ENCODE results near the gene TMEM232.
"Not testable (repeated sequence)": the region's sequence is repeated elsewhere in the genome, so short reads cannot be mapped to it uniquely, and the experiment has no call there.

The TMEM232 gene

DNA sequence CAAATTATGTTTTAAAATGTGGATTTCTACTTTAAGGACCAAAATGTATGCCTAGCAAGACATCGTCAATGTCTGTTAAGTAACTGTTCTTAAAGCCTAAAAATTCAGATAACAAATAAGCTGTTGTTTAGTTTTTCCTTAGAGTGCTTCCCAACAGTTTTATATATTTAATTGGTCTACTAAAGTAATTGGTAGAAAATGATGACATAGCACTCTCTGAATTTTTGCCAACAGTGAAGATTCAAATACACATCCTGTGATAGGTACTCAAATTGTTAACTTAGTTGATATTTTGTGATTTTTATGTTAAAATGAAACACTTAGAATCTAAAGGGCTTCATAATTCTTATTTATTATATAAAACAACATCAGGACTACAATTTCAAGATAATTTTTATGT lies 107.5 kb downstream of the TMEM232 start:
- no peak for DNase-seq

DNA sequence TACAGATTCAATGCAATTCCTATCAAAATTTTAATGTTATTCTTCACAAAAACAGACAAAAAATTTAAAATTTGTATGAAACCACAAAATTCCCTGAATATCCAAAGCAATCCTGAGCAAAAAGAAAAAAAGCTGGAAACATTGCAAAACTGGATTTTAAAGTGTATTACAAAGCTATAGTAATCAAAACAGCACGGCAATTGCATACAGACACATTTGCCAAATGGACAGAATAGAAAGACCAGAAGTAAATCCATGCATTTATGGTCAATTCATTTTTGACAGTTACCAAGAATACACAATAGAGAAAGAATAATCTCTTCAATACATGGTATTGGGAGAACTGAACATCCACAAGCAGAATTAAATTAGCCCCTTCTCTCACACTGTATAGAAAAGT lies 110.5 kb downstream of the TMEM232 start:
- DNase-seq, result no peak

DNA sequence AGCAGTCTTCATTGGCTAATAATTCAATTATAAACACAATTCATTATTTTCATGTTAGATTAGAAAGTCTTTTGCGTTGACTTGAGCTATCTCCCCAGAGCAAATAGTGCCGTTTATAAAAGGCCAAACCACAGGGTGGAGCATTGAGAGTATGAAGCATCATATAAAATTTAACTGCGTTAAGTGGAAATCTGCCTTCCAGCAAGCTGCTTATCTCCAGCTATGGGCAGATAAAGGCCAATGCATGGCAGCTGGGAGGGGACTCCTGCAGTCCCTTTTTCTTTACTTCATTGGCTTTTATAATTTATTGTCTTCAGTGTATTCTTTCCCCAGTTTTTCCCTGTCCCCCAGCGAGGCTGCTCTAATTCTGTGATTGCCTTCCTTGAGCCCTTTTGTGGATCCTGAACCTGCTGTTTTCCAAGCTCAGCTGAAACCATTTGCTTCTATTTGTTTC lies 113.7 kb downstream of the TMEM232 start:
- no peak for DNase-seq

DNA sequence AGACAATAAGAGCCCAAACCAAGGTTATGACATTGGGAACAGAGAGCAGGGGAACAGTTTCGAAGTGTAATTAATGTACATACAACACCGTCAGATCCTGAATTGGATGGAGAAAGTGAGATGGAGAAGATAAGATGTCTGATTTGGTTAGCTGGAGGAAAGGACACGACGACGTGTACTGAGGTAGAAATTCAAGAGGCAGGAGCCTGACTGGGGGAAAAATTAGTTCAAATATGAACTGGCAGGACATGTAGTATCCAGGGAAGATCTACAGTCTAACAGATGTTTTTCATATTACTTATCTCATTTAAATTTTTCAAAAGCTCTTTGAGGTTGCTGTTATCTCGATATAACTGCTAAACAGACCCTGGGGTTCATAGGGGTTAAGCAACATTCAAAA lies 114.7 kb downstream of the TMEM232 start:
- no peak for DNase-seq

DNA sequence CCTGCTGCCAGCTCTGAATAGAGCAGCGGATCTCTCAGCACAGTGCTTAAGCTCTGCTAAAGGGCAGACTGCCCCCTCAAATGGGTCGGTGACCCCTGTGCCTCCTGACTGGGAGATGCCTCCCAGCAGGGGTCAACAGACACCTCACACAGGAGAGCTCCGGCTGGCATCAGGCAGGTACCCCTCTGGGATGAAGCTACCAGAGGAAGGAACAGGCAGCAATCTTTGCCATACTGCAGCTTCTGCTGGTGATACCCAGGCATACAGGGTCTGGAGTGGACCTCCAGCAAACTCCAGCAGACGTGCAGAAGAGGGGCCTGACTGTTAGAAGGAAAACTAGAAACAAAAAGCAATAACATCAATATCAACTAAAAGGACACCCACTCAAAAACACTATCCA lies 131.6 kb downstream of the TMEM232 start:
- no peak for DNase-seq

DNA sequence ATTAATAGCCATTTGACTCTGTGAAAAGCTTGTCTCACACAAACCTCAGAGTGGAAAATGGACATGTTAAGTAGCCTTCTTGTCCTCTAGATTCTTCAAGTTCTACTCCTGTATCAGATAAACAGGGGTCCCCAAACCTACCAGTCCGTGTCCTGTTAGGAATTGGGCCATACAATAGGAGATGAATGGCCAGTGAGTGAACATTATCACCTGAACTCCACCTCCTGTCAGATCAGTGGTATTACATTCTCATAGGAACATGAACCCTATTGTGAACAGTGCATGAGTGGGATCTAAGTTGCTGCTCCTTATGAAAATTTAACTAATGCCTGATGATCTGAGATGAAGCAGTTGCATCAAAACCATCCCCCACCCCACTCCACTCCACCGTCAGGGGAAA lies 136.3 kb downstream of the TMEM232 start:
- no peak for DNase-seq

DNA sequence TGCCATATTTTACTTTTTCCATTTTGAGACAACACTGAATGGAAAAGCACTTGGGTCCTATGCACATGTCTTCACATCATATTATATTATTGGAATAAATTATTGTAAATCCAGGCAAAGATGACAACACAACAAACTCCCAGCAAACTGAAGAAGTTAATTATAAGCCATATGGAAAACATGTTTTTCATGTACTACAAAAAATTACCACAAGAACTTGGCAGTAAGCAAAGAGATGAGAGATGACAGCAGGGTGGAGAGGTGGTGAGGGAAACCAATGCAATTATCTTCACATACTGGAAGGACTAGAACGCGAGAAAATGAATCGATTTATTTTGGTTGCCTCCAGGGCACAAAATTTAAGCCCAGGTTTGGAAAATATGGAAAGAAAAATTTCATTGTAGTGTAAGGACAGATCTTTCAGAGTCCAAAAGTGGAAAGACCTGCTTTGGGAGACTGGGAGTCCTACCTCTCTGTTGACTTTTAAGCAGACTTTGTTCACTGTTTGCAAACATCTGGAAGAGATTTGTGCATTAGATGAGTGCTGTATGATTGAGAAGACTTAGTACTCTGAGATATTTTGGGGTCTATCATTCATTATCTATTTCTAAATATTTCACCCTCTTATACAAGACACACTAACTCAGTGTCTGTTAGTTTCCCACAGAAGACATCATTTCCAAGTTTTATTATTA lies 138.0 kb downstream of the TMEM232 start:
- no peak for DNase-seq

DNA sequence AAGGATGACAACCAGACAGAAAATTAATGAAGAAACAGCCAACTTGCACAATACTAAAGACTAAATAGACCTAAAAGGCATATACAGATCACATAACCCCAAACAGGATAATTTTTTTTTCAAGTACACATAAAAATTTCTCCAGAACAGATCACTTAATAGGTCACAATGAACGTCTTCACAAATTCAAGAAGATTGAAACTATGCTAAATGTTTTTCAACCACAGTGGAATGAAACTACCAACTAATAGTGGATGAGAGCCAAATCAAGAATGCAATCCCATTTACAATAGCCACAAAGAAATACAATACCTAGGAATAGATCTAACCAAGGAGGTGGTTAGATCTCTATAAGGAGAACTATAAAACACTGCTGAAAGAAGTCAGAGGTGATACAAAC lies 145.8 kb downstream of the TMEM232 start:
- DNase-seq, result no peak

DNA sequence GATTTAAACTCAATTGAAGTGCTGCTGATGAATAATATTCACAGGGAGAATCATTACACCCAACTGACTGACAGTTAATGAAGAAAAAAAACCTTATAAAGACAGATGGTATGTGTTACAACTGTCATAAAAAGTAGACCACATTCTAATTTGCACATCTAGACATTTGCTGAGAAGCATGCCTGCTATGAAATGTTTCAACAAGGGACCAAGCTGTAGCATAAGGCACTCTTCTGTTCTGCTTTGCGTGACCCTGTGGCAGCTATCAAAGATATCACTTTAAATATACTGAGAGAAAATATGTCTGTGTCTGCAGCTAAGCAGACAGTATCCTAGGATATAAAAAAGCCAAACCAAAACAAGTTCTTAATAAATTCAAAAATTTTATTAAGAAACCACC lies 153.7 kb downstream of the TMEM232 start:
- DNase-seq, result no peak

DNA sequence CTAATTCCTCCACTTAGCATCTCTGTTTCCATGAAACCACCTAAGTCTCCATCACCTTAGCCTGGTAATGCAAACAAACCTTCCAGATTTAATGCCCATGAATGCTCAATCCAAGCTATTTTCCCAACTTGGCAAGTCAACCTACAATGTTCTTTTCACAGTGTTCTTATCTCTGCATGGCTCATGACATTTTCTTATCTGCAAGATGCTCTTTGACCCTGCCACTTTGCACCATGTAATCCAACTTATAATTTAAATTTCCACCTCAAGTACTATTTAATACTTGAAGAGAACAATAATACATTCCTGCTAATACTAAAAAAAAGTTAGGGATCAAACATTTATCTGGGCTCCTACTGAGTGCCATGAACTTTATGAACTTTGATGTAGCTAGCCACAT lies 164.3 kb downstream of the TMEM232 start:
- no peak for DNase-seq

DNA sequence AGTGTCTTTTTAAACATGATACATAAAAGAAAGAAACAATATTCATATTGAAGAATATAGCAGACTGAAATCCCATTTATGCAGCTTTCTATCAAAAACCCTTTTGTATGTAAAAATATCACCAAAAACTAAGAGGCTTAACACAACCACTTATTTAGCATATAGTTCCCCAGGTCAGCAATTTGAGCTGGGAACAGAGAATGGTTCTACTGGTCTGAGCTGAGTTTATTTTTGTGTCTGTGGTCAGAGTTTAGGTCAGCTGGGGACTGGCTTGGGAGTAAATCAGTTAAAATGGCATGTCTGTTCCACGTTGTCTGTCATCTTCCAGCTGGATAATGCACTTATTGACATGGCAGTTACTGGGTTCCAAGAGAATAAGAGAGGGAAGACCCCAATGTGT lies 165.0 kb downstream of the TMEM232 start:
- DNase-seq, result no peak

DNA sequence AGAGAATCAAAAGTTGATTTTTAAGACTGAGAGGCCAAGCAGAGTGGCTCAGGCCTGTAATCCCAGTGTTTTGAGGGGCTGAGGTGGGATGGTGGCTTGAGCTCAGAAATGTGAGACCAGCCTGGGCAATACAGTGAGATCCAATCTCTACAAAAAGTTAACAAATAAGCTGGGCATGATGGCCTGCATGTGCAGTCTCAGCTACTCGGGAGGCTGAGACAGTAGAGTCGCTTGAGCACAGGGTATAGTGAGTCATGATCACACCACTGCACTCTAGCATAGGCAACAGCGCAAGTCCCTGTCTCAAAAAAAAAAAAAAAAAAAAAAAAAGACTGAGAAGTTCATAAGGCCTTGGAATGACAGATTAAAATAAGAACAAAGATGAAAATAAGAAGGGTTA lies 177.2 kb downstream of the TMEM232 start:
- DNase-seq, result no peak

DNA sequence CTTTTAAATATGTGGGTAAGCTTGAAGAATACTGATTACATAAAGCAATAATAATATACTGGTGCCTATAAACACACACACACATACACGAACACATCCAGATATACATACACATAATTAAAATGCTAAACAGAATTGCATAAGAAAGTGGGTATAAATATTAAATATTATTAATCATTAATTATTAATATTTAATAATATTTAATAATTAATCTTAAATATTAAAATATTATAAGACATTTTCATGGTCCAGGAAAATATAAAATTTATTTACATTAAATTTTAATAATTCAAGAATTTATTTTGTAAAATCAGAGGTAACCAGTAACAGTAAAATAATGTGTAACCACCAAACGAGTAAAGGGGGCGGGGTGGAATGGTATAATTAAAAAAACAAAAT lies 178.3 kb downstream of the TMEM232 start:
- no peak for DNase-seq

DNA sequence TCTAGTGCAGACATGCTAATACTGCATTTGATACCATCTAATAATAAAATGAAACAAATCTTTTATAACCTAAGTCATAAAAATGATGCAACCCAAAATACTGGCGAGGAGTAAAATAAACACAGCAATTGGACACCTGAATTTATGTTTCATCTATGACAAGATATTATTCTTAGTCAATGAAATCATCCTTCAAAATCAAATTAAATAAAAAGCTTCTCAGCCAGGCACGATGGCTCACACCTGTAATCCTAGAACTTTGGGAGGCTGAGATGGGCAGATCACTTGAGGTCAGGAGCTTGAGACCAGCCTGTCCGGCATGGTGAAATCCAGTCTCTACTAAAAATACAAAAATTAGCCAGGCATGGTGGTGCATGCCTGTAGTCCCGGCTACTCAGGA lies 179.0 kb downstream of the TMEM232 start:
- DNase-seq, result no peak

DNA sequence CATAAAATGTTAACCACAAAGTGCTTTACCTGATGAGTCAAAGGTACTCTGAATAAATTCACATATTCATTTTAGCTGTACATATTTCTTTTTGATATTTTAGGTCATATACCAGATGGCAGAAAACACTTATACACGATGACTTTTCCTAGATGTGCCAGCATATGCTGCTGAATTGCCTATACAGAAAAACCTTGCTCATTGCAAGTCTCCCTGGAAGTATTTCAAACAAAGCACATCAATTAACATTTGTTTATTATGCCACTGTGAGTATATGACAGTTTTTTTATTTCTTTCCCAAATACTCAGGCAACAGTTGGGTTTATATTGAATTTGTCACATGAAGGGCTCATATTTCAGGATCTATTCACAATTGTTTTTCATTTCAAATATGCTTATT lies 180.8 kb downstream of the TMEM232 start:
- DNase-seq, result no peak

DNA sequence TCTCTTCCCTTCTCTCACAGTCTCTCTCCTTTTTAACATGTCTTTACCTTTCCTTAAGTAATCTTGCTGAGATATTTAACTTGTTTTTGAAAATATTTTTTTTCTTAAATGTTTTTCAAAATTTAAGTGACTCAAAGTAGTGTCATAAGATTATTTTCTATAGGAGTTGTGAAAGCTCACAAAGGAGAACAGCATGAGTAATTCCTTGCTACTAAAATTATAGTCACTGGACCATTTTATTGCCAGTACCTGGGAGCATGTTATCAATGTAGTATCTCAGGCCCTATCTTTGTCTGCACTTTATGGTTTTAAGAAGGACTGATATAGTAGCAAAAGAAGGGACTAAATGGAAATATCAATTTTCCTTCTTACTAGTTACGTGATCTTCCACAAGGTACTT lies 181.9 kb downstream of the TMEM232 start:
- DNase-seq, result no peak

DNA sequence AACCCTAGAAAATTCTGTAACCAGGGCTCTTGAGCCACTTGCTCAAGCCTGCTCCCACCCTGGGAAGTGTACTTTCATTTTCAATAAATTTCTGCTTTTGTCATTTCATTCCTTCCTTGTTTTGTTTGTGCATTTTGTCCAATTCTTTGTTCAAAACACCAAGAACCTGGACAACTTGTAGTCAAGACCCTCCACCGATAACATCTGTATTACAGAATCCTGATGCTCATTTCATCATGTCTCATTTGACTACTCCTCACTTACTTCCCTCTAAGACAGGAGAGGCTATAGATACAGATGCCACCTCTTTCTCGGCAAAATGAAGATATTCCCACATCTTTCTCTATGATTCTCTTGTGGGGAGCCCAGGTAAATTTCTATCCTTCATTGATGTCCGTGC lies 183.5 kb downstream of the TMEM232 start:
- no peak for DNase-seq

DNA sequence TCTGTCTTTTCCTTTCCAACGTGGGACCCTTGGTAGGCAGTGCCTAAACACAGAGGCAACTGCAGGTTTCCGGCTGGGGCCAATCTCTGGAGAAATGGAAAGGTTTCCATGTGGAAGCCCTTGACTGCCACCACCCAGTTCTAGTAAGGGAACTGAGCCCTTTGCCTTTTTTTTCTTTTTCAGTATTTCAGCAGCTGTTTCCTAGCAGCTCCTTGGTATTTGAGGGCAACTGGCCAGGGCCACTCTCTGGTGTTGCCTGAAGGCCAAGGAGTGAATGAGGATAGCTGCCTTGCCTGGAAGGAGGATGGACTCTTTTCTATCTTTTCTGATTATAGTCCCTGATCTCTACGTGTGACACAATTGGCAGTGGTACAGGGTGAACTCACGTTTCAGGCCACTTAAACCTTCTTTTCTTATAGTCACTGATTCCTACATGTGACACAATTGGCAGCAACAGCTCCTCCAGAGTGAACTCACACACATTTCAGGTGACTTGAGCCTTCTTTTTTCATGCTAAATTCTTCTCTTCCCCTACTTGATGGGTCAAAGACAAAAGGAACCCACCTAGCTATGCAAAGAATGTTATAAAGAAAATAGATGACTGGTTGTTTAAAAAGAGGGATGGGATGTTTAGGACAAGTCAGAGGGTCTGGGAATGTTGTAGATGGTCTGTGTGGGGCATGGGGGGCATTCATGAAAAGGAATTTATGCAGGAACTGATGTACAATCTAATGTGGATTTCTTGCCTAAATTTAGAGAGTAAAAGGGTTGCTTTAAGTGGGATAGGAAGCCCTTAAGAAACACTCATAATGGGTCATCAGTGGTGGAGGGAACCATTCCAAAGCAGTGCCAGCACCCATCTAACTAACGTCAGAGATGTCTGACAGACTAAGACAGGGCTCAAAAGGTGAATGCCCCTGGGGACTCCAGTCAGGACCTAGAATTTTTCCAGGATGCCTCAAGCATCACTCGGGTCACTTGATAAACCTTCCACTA lies 190.1 kb downstream of the TMEM232 start:
- DNase-seq, result no peak

DNA sequence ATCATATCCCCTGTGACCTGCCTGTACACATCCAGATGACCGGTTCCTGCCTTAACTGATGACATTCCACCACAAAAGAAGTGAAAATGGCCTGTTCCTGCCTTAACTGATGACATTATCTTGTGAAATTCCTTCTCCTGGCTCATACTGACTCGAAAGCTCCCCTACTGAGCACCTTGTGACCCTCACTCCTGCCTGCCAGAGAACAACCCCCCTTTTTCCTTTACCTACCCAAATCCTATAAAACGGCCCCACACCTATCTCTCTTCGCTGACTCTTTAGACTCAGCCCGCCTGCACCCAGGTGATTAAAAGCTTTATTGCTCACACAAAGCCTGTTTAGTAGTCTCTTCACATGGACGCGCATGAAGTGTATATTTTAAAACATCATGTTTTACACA lies 191.3 kb downstream of the TMEM232 start:
- not testable (repeated sequence) for DNase-seq

DNA sequence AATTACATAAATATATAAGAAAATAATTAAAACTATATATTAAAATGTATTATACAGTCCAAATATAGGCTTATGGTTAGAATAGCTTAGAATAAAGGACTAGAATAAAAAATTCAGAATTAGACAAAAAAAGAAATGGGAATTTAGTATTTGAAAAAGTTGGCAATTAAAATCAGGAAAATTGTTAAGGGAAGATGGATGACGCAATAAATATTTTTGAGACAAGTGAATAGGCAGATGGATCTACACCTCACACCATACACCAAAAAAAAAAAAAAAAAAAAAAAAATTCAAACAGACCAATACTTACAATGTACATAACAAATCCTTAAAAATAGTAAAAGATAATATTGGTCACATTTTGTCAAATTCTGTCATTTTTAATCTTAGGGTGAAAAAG lies 200.7 kb downstream of the TMEM232 start:
- DNase-seq, result no peak

DNA sequence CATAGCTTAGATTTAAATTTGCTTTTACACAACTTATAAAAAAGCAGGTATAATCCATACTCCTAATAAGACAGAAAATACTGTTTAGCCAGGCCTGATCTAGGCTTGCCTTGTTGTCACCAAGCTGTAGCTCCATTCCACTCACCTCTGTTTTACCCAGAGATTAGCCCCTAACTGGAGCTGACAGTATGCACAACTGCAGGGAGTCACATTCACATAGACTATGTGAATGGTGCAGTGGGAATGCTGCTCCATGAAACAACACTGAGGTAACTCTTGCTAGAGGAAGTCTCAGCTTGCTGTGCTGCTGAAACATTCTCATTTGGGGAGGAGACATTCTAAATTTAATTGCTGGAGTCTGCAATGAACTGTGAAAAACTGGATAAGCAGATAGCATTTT lies 209.1 kb downstream of the TMEM232 start:
- DNase-seq, result no peak

DNA sequence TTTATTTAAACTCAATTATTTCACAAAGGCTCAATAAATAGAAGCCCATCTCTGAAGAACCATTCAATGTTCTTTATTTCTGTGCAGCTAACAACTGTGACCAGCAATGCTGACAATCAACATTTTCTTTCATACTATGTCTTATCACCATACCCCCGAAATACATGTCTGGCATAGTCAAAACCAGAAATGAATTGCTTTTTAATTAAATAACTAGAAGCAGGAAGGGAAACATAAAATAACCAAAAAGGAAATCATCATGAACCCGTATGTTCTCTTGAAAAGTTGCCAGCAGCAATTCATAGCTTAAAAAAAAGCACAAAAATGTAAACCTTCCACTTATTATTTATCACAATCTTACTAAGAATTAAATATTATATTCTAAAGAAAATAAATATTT lies 212.4 kb downstream of the TMEM232 start:
- no peak for DNase-seq

DNA sequence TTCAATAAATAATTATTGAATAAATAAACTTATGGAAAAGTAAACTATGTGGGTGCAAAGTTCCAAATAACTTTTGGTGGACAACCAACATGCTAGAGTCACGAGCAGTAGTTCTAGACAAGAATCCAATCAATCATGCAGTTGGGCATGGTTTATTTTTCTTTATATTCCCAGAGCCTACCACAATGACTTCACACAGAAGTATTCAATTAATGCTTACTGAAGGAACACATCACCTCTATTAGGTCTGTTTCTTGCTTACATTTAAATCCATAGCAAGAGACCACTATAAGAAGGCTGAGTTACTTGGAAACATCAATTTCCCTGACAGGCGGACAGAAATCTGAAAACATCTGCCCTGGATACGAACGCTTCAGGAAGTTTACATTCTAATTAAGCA lies 214.2 kb downstream of the TMEM232 start:
- DNase-seq, result no peak

DNA sequence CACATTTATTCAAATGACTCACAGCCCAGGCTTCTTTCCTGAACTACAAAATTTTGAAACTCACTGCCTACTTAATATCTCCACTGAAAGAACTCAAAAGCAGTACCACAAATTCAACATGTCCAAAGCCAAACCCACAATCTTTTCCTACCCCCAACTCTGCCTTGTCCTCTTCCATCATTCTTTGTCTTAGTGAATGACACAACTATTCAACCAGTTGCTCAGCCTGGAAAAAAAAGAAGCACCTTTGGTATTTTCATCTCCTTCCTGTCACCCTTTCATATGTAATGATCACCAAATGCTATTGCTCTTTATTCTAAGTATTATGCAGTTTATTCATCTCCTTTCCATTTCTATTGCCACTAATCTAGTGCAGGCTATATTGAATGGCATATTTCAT lies 216.3 kb downstream of the TMEM232 start:
- no peak for DNase-seq
